K562 (cell line): ENCODE data around the gene NOL4L. TPM values are rescaled to one million over a fixed set of nuclear protein-coding genes. Genes with fewer than 3 reads are reported as not detected.

Experiments
- ATAC-seq: fragments of 200-7000 bp; cut with Tn5 transposase; 3 replicates; pipeline ENCODE4 v1.9.1; 2020; ENCODE audit warnings: moderate library complexity
- BruUV-seq: library from RNA; stranded (reverse); fragments of 400-500 nt; replicated peaks from 2 replicates; lab custom pipeline; 2021; lab: Mats Ljungman, UMichigan
- CTCF ChIA-PET: fragments of 300-600 bp; formaldehyde crosslinking; extraction: SDS; loops from one replicate; lab custom pipeline; 2021; ENCODE audit warnings: low intra/inter-chr PET ratio; lab: Yijun Ruan, JAX
- POLR2A ChIA-PET: fragments of 300-600, 350-650 bp; sonication (Branson Sonifier 250); formaldehyde crosslinking; extraction: SDS; loops from one replicate; lab custom pipeline; 2021; ENCODE audit warnings: antibody characterized with exemption, inconsistent platforms; lab: Yijun Ruan, JAX
- DNase-seq, 4 experiments: peaks; one replicate each; pipeline versions ENCODE4 v3.0.0 to v3.0.0-alpha.2; 2011 to 2018; ENCODE audit warnings: low spot score in 3 of 4, mixed read lengths in 3 of 4; ENCODE audit errors: extremely low read depth in 1 of 4
- FAIRE-seq: peaks from 2 replicates; lab custom pipeline; 2011; peaks lifted over from hg19 to GRCh38; lab: Jason Lieb, UNC
- H2AFZ ChIP-seq: 2 replicates; pipeline ENCODE4 v1.6.0; 2011; ENCODE audit warnings: low read depth, low read length, control low read depth, inconsistent platforms
- H3K27ac ChIP-seq: fragments of 200-600 bp; 3 replicates; pipeline ENCODE4 v1.8.0; 2011; ENCODE audit warnings: low read depth, mild to moderate bottlenecking, control low read depth, inconsistent platforms, low read length, moderate library complexity, mixed read lengths; ENCODE audit errors: extremely low read depth
- H3K27me3 ChIP-seq, 2 experiments: fragments of 300-600 bp in 1 of 2; 2 replicates in 1 of 2; 3 replicates in 1 of 2; pipeline versions ENCODE4 v1.6.0 to v1.8.0; 2011; ENCODE audit warnings: inconsistent platforms in 2 of 2, low read length in 2 of 2, mild to moderate bottlenecking in 1 of 2, mixed read lengths in 1 of 2, moderate library complexity in 1 of 2; ENCODE audit not compliant: control insufficient read depth in 2 of 2, insufficient read depth in 2 of 2
- H3K36me3 ChIP-seq: fragments of 300-600 bp; 3 replicates; pipeline ENCODE4 v1.8.0; 2011; ENCODE audit warnings: mild to moderate bottlenecking, low read length, inconsistent platforms; ENCODE audit not compliant: control insufficient read depth, insufficient read depth
- H3K4me1 ChIP-seq, 2 experiments: fragments of 200-600 bp in 1 of 2; replicated peaks in 1 of 2; 2 replicates in 1 of 2; 3 replicates in 1 of 2; pipeline versions ENCODE4 v1.5.1 to v1.8.0; 2011; ENCODE audit warnings: inconsistent platforms in 2 of 2, low read length in 2 of 2, mild to moderate bottlenecking in 1 of 2, mixed read lengths in 1 of 2, moderate library complexity in 1 of 2; ENCODE audit not compliant: control insufficient read depth in 2 of 2, insufficient read depth in 2 of 2
- H3K4me2 ChIP-seq: 2 replicates; pipeline ENCODE4 v1.6.1; 2011; ENCODE audit warnings: low read length, control low read depth, inconsistent platforms, mixed read lengths; ENCODE audit not compliant: insufficient read depth
- H3K4me3 ChIP-seq: fragments of 200-600 bp; sonication (generic), shearing (Covaris generic); 2 replicates; pipeline ENCODE4 v1.5.1; 2016; ENCODE audit warnings: control low read depth, inconsistent platforms
- H3K79me2 ChIP-seq: fragments of 200-600 bp; 3 replicates; pipeline ENCODE4 v1.8.0; 2011; ENCODE audit warnings: low read length, inconsistent platforms; ENCODE audit not compliant: control insufficient read depth, insufficient read depth
- H3K9ac ChIP-seq, 2 experiments: 2 replicates each; pipeline versions ENCODE4 v1.6.0 to v1.6.1; 2011; ENCODE audit warnings: low read depth in 2 of 2, low read length in 2 of 2, control low read depth in 1 of 2, inconsistent platforms in 1 of 2, mild to moderate bottlenecking in 1 of 2, mixed read lengths in 1 of 2; ENCODE audit not compliant: insufficient read depth in 1 of 2
- H3K9me1 ChIP-seq: one replicate; pipeline ENCODE4 v1.6.0; 2011; ENCODE audit warnings: inconsistent platforms, mild to moderate bottlenecking, low read length, moderate library complexity; ENCODE audit not compliant: control insufficient read depth, insufficient read depth
- H3K9me3 ChIP-seq: replicated peaks from 2 replicates; pipeline ENCODE4 v1.5.1; 2011; ENCODE audit warnings: low read depth, low read length, inconsistent platforms; ENCODE audit not compliant: control insufficient read depth, insufficient read depth
- H4K20me1 ChIP-seq: replicated peaks from 2 replicates; pipeline ENCODE4 v1.6.1; 2011; ENCODE audit warnings: low read length, inconsistent platforms, mixed read lengths; ENCODE audit not compliant: control insufficient read depth, insufficient read depth
- ASH1L ChIP-seq: fragments of 450-650 bp; IDR thresholded peaks from 2 replicates; pipeline ENCODE4 v1.6.1; 2018; ENCODE audit warnings: borderline replicate concordance, mild to moderate bottlenecking, low read depth; ENCODE audit not compliant: partially characterized antibody
- BRD9 ChIP-seq: fragments of 450-650 bp; IDR thresholded peaks from 2 replicates; pipeline ENCODE4 v1.6.1; 2018; ENCODE audit warnings: low read depth; ENCODE audit not compliant: partially characterized antibody
- FOXK2 ChIP-seq, 2 experiments: fragments of 450-650 bp; IDR thresholded peaks in 1 of 2; conservative IDR thresholded peaks in 1 of 2; 2 replicates each; pipeline ENCODE4 v1.6.1; 2016; ENCODE audit warnings: low read depth in 2 of 2, mild to moderate bottlenecking in 1 of 2
- HCFC1 ChIP-seq: IDR thresholded peaks from 2 replicates; pipeline ENCODE4 v1.6.1; 2012; ENCODE audit warnings: low read depth, low read length, improper control_type of control experiment
- HDAC3 ChIP-seq: fragments of 450-650 bp; IDR thresholded peaks from 2 replicates; pipeline ENCODE4 v1.6.1; 2018; ENCODE audit warnings: borderline replicate concordance, mild to moderate bottlenecking, moderate library complexity; ENCODE audit not compliant: partially characterized antibody
- KLF10 ChIP-seq: fragments of 250-450 bp; sonication (Bioruptor Pico); IDR thresholded peaks from 2 replicates; pipeline ENCODE4 v1.6.1; 2021; ENCODE audit warnings: matching md5 sums
- POLR2G ChIP-seq: fragments of 200-400 bp; formaldehyde crosslinking; IDR thresholded peaks from 2 replicates; pipeline ENCODE4 v1.6.1; 2017; ENCODE audit warnings: low read depth, mild to moderate bottlenecking, antibody characterized with exemption, low read length, moderate library complexity
- RAD51 ChIP-seq: fragments of 450-650 bp; IDR thresholded peaks from 2 replicates; pipeline ENCODE4 v1.7.1; 2016; ENCODE audit warnings: low read depth, mild to moderate bottlenecking, borderline replicate concordance
- RBBP5 ChIP-seq: fragments of 200-600 bp; sonication (generic); IDR thresholded peaks from 2 replicates; pipeline ENCODE4 v1.6.1; 2012; ENCODE audit warnings: borderline replicate concordance, mild to moderate bottlenecking, low read length, control low read depth, inconsistent platforms; ENCODE audit not compliant: insufficient read depth, poor library complexity, severe bottlenecking
- ZFX ChIP-seq: sonication (generic); formaldehyde crosslinking; IDR thresholded peaks from 2 replicates; pipeline ENCODE4 v1.8.0; 2022; ENCODE audit warnings: mild to moderate bottlenecking, missing genetic modification reagents, moderate library complexity
- ZNF174 ChIP-seq: fragments of 250-450 bp; sonication (Bioruptor Pico); IDR thresholded peaks from 2 replicates; pipeline ENCODE4 v1.4.0; 2020; ENCODE audit warnings: mild to moderate bottlenecking
- WGBS: fragments of 100-300 bp; shearing (Covaris generic); methylation state at CpG from one replicate; pipeline ENCODE4 v1.1.6; 2016; ENCODE audit warnings: low coverage, mixed read lengths; ENCODE audit not compliant: insufficient coverage; ENCODE audit errors: missing lambda C conversion rate; 5-methylcytosine and 5-hydroxymethylcytosine counted together
- in situ Hi-C: fragments of 300-500 bp; cut with MboI; formaldehyde crosslinking; loops from 4 replicates; pipeline ENCODE4 v1.15.0; 2018; ENCODE audit warnings: inconsistent platforms, mixed read lengths
- intact Hi-C: fragments of 100-400 bp; cut with micrococcal nuclease; formaldehyde crosslinking; loops from 2 replicates; pipeline ENCODE4 v1.14.2; 2022
- polyA plus RNA-seq, 8 experiments: library from polyadenylated mRNA; depleted of rRNA in 4 of 8; stranded (reverse) in 5 of 8; unstranded in 3 of 8; fragments of >200 nt; fragmentation: Nextera tagmentation in 2 of 8; fragmentation: Illumina TruSeq in 1 of 8; extraction: Ambion mirVana in 2 of 8; extraction: Trizol in 1 of 8; gene quantifications; 2 replicates each; pipeline versions ENCODE4 v1.2.1 to v1.2.3, GENCODE V29; 2011 to 2014; ENCODE audit warnings: inconsistent platforms in 1 of 8, missing spikeins in 1 of 8
- total RNA-seq, 7 experiments: library from RNA; depleted of rRNA in 6 of 7; stranded (reverse); fragments of >200 nt in 6 of 7; fragmentation: Illumina TruSeq in 2 of 7; extraction: Trizol in 2 of 7; gene quantifications; 2 replicates each; pipeline versions ENCODE4 v1.2.1 to v1.2.3, GENCODE V29; 2011 to 2021; ENCODE audit warnings: low replicate concordance in 1 of 7
- TF ChIP-seq, protein P1 (sequence below): fragments of 450-650 bp; formaldehyde crosslinking; conservative IDR thresholded peaks from 2 replicates; pipeline ENCODE4 v1.4.0; 2022; ENCODE audit warnings: mild to moderate bottlenecking, missing genetic modification characterization
- TF ChIP-seq, protein P2 (sequence below): fragments of 250-450 bp; sonication (Bioruptor Pico); IDR thresholded peaks from 2 replicates; pipeline ENCODE4 v1.8.0; 2021; ENCODE audit warnings: moderate library complexity, mild to moderate bottlenecking, inconsistent platforms
- TF ChIP-seq, protein P3 (sequence below): sonication (generic); formaldehyde crosslinking; IDR thresholded peaks from 2 replicates; pipeline ENCODE4 v1.8.1; 2023; ENCODE audit warnings: mild to moderate bottlenecking, missing genetic modification reagents

NOL4L gene
- total and polyA plus RNA-seq, 9 of the 15 experiments (the other 6 are each of a cell fraction or from before 2014, with no cell fraction given) = 5.1 to 36.2 (median 13.6) TPM

DNA sequence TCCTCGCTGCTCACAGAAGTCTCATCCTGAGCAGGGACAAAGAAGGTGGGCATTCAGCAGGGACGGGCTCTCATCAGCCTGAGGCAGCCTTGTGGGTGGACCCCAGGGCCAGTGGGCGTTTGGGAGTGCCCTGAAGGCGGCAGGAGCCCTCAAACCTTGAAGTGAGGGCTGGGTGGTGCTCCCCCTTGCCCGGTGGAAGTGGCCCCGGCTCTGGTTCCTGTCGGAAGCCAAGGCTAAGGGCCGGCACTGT lies 110.5 kb downstream of the NOL4L start (continued):
- TF ChIP-seq HDAC3 = no peak
- TF ChIP-seq BRD9 = no peak

DNA sequence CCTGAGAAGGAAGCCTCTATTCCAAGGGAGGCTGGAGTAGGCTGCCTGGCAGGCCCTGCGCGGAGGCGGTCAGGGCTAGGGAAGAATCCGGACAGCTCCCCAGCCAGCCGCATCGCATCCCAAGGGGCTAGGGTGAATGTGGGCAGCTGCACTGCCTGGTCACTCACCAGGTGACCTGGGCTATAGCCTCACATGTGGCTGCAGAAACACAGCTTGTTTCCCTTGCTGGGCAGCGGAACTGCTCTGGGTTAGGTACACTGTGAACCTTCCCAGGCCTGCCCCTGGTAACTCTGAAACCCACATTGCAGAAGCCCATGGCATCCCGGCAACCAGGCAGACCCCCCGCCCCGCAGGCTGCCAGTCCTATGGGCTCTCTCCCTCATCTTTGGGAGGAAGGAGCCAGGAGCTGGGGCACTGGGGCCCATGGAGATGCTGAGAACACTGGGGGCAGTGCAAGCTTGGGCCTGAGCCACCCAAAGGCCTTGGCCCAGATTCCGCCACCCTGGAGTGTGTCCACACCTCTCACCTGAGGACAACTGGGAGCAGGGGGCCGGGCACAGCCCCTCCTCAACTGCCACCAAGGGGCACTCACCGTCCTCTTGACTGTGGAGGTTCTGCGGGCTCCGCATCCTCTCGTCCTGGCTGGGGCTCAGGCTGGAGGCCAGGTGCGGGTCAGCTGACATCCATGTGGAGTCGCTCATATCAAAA lies 111.0 kb downstream of the NOL4L start:
- DNase-seq (peak in 3 of 4 experiments; percentile 42 to 44 (median 43)), FAIRE-seq (peak; percentile 26), ATAC-seq (0 out of 3 replicates have a peak, but pooled peaks have one; percentile 2)
- Histone ChIP-seq H2AFZ (peak overlapping the region; percentile 67; the same call in 1 of the 2 replicates), H3K4me3 (peak overlapping the region; percentile 43), H3K27ac (peak overlapping the region; percentile 83), H3K27me3 (no peaks in the 10 kb centered on the region), H4K20me1 (peaks cover 6% of the 10 kb centered on the region), H3K9me1 (no peaks in the 10 kb centered on the region), H3K36me3 (peaks cover 50% of the 10 kb centered on the region; the same call in 2 of the 3 replicates), H3K79me2 (peaks cover 84% of the 10 kb centered on the region), H3K9me3 (no peaks in the 10 kb centered on the region), H3K9ac (peak overlapping the region; percentile 71 to 91), H3K4me1 (peaks cover 44 to 83% of the 10 kb centered on the region in 2 experiments), H3K4me2 (peak overlapping the region; percentile 83)
- 58% methylated on average over 15 of the region's 18 CpGs for WGBS
- no TSS peak for BruUV-seq
- POLR2A ChIA-PET = interaction anchor here (0.5 to 1.3 kb wide), 3 partner anchors 11 to 29 kb away, joined by 3 to 4 read pairs (median 3); no protein-coding TSS in a partner anchor
- intact Hi-C loops (no loop called here), in situ Hi-C loops (no loop called here)
- CTCF ChIA-PET = interaction anchor here (0.6 to 0.8 kb wide), 2 partner anchors 10 to 743 kb away, joined by 4 read pairs; no protein-coding TSS in a partner anchor
- TF ChIP-seq FOXK2 (conservative IDR thresholded peaks at IDR 0.05 in 1 of 2, IDR thresholded peaks at IDR 0.05 in 1 of 2; ENCODE audit: low read depth in 2 of 2) (no peak), ZNF174 (CRISPR knock-in tag) (no peak), ASH1L (no peak), POLR2G (peak; percentile 33; the same call in 1 of the 2 replicates), ZFX (CRISPR knock-in tag) (peak; percentile 41), KLF10 (CRISPR knock-in tag) (no peak), RBBP5 (no peak), HDAC3 (no peak), RAD51 (peak; percentile 35; the same call in 1 of the 2 replicates), HCFC1 (no peak)
- TF ChIP-seq, protein P1, sequence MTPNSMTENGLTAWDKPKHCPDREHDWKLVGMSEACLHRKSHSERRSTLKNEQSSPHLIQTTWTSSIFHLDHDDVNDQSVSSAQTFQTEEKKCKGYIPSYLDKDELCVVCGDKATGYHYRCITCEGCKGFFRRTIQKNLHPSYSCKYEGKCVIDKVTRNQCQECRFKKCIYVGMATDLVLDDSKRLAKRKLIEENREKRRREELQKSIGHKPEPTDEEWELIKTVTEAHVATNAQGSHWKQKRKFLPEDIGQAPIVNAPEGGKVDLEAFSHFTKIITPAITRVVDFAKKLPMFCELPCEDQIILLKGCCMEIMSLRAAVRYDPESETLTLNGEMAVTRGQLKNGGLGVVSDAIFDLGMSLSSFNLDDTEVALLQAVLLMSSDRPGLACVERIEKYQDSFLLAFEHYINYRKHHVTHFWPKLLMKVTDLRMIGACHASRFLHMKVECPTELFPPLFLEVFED (CRISPR knock-in tag) = no peak
- TF ChIP-seq, protein P2, sequence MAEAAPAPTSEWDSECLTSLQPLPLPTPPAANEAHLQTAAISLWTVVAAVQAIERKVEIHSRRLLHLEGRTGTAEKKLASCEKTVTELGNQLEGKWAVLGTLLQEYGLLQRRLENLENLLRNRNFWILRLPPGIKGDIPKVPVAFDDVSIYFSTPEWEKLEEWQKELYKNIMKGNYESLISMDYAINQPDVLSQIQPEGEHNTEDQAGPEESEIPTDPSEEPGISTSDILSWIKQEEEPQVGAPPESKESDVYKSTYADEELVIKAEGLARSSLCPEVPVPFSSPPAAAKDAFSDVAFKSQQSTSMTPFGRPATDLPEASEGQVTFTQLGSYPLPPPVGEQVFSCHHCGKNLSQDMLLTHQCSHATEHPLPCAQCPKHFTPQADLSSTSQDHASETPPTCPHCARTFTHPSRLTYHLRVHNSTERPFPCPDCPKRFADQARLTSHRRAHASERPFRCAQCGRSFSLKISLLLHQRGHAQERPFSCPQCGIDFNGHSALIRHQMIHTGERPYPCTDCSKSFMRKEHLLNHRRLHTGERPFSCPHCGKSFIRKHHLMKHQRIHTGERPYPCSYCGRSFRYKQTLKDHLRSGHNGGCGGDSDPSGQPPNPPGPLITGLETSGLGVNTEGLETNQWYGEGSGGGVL (CRISPR knock-in tag) = no peak
- TF ChIP-seq, protein P3, sequence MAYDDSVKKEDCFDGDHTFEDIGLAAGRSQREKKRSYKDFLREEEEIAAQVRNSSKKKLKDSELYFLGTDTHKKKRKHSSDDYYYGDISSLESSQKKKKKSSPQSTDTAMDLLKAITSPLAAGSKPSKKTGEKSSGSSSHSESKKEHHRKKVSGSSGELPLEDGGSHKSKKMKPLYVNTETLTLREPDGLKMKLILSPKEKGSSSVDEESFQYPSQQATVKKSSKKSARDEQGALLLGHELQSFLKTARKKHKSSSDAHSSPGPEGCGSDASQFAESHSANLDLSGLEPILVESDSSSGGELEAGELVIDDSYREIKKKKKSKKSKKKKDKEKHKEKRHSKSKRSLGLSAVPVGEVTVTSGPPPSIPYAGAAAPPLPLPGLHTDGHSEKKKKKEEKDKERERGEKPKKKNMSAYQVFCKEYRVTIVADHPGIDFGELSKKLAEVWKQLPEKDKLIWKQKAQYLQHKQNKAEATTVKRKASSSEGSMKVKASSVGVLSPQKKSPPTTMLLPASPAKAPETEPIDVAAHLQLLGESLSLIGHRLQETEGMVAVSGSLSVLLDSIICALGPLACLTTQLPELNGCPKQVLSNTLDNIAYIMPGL (CRISPR knock-in tag) = no peak
